ENCODE results near the gene NLGN3.

NLGN3 gene

DNA sequence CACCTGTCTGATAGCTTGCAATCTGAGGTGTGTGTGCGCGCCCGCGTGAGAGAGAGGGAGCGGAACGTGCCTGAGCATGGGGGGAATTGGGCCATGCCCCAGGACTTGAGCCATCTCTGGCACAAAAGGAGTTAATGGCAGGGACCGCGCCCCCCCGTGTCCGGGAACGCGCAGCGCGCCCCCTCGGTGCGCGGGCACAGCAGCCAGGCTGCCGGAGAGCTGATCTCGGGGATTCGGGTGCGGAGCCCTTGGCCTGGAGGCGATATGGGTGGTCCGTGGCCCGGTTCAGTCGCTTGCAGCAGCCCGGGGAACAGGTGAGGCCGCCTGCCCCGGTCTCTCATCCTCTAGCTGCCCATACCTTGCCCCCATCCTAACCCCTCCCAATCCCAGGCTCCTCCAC, at the start of gene NLGN3:
Gene NLGN3 (plus strand): TSS at position 191 of the 400 bp plus-strand sequence. CDS start 2,909 bp downstream, outside the sequence.
- peak; percentile 61 for DNase-seq (ENCODE audit: low spot score)

DNA sequence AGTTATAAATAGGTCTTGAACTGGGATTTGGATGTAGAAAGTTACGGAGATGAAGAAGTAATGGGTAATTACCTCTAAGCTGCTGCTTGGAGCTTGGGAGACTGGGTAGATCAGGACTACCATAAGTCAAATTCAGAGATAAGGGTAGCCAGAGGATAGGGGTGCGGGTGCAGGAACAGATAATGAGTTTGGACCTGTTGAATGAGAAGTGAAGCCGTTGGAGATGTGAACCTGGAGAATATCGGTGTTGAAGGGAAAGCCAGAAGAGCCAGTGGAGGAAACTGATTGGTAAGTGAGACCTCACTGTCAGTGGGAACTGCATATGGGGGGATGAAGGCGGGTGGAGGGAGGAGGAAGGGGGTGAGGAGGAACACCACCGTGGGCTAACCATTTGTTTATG, 49.6 kb upstream of the NLGN3 start:
- no peak for DNase-seq (ENCODE audit: low spot score)

DNA sequence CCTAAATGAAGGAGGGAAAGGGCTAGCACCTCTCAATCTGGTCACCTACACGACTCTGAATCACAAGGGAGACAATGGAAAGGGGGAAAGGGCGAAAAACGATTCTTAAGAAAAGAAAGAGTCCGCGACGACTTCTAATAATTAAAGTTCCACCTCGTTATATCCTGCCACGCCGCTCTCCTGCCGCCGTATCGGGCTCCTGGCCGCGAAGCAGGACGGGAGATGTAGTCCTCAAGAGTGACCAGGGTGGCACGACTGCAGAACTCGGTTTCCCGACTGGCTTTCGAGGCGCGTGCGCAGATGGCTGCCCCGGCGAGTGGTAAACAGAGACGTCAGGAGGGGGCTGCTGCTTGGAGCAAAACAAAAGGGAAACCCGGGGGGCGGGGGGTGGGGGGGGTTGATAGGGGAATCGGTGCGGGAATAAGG, 49.1 kb upstream of the NLGN3 start, which contains the start of gene FOXO4:
Gene FOXO4 (plus strand): TSS at position 297 of the 426 bp plus-strand sequence. CDS start 678 bp downstream, outside the sequence.
- DNase-seq (ENCODE audit: low spot score) = peak; percentile 89

DNA sequence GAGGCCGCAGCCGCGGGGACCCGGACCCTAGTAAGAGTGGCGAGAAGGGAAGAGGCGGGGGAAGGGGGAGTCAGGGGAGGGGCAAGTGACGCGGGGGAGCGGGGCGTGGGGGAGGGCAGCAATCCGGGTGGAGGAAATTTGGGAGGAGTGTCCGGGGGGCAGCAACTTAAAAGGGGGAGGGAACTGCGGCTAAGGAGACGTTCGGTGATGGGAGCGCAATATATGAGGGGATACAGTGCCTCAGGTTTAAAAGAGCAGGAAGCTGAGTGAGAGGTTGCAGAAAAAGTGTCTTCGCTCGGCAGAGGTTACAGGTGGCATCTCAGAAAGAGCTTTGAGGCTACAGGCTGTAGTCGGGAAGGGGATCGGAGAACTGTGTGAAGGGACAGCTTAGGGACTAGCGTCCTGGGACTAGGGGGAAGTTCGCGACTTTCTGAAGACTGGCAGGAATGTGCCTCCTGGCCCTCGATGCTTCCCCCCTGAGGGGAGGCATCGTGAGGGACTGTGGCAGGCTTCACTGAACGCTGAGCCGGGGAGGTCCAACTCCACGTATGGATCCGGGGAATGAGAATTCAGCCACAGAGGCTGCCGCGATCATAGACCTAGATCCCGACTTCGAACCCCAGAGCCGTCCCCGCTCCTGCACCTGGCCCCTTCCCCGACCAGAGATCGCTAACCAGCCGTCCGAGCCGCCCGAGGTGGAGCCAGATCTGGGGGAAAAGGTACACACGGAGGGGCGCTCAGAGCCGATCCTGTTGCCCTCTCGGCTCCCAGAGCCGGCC, 48.5 kb upstream of the NLGN3 start:
- peak; percentile 51 for DNase-seq (ENCODE audit: low spot score)

DNA sequence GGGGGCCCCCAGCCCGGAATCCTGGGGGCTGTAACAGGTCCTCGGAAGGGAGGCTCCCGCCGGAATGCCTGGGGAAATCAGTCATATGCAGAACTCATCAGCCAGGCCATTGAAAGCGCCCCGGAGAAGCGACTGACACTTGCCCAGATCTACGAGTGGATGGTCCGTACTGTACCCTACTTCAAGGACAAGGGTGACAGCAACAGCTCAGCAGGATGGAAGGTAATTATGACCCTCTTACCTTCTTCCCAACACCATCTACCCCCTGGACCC, 47.9 kb upstream of the NLGN3 start:
- DNase-seq (ENCODE audit: low spot score) = no peak

DNA sequence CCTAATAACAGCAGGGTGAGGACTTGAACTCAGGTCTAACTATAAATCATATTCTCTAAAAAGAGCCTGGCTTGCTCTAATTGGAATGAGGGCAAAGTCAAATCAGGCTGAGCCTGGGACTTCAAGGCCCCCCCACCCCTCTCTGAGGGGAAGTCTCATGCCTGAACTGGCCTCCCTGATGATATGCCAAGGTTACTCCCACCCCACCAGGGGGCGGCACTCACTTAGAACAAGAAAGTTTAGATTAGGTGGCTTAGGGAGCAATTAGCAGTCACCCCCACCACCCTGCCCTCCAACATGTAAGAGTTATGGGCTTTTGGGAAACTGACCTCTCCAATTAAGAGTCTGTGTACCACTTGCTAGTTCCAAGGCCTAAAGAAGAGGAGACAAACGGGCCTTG, 46.3 kb upstream of the NLGN3 start:
- no peak for DNase-seq (ENCODE audit: low spot score)

DNA sequence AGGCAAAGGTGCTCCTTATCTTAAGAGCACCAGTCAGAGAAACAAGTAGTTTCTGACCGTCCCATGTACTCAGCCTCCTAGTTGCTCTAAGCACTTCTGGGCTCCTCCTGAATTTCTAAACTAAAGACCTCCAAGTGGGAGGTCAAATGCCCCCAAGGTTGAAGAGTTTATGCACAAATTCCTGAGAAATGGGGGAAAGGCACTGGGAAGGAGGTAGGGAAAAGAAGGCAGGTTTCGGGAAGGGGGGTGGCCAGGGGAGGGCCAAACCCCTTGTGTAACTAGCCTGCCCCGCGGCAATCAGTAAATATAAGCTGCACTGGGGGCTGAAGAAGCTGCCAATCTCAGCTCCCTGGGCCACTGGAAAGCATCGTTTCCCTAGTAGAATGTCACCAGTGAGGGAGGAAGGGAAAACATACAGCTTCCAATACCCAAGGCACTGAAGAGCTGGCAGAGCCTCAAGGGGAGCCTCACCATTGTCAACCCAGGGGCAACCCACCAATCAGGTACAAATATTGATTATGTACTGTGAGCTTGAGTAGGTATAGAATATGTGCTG, 45.6 kb upstream of the NLGN3 start:
- DNase-seq (ENCODE audit: low spot score) = no peak

DNA sequence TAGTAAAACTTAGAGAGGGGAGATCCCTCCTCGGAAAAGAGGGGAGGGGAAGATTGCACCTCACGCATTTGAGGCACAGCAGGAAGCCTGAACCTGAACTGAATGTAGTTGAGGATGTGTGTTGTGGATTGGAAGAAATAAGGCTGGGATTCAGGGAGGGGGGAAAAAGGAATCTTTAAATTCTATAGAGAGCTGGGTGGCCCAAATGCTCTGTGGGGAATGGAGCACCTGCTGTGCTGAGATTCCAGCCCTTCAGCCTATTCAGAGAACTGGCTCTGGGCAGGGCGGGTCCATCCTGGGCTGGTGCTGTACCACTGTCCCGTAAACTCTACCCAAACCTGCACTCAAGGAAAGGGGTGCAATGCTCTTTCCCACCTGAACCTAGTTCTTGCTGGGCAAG, 44.9 kb upstream of the NLGN3 start:
- DNase-seq (ENCODE audit: low spot score) = no peak

DNA sequence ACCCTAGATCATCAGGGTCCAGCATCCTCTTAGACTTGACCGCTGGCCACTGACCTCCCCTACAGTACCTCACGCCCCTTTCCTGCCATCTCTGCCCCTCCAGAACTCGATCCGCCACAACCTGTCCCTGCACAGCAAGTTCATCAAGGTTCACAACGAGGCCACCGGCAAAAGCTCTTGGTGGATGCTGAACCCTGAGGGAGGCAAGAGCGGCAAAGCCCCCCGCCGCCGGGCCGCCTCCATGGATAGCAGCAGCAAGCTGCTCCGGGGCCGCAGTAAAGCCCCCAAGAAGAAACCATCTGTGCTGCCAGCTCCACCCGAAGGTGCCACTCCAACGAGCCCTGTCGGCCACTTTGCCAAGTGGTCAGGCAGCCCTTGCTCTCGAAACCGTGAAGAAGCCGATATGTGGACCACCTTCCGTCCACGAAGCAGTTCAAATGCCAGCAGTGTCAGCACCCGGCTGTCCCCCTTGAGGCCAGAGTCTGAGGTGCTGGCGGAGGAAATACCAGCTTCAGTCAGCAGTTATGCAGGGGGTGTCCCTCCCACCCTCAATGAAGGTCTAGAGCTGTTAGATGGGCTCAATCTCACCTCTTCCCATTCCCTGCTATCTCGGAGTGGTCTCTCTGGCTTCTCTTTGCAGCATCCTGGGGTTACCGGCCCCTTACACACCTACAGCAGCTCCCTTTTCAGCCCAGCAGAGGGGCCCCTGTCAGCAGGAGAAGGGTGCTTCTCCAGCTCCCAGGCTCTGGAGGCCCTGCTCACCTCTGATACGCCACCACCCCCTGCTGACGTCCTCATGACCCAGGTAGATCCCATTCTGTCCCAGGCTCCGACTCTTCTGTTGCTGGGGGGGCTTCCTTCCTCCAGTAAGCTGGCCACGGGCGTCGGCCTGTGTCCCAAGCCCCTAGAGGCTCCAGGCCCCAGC, 43.8 kb upstream of the NLGN3 start:
- no peak for DNase-seq (ENCODE audit: low spot score)

DNA sequence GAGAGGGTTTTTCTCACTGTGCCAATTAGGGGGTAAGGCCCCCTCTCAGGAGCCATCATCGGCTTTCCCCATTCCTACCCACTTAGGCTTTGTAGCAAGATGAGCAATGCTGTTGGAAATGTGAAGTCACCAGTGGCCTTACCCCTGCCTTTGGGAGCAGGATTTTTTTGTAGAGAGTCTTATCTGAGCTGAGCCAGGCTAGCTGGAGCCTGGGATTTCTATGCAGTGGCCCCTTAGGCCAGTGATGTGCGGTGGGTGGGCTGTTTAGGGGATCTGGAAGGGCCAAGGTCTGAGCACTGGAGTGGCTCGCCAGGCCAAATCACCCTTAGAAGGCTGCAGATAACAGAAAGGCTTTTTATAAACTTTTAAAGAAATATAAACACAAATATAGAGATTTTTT, 42.3 kb upstream of the NLGN3 start:
- no peak for DNase-seq (ENCODE audit: low spot score)

DNA sequence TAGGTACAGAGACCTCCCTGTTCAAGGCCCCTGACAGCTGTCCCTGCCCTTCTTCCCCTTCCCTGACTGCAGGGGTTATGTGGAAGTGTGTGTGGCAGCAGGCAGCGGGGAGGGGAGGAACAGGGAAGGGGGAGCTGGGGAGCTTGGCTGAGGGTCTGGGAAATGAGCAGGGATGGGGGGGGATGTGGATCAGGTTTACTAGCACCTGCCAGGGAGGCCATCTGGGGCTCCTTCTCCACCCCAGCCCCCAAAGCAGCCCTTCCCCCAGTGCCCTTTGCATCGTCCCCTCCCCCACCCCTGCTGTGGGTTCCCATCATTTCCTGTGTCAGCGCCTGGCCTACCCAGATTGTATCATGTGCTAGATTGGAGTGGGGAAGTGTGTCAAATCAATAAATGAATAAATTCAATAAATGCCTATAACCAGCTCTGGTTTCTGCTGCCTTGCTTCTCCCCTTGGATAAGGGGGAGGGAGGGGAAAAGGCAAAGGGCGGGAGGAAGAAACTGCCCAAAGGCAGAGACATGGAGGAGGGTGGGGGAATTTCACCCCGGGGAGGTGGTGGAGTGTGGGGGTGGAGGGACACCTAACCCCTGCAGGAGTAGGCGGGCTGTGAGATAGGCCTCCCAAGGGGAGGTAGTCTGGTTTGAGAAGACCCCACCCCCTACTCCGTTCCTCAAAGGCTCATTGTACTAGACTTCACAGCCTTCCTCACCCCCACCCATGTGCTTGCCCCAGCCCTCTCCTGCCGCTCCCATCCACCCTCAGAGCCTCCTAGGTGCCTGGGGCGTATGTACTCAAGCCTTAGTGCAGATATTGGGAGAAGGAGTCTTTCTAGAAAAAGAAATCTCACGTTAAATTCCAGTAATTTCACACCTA, 41.3 kb upstream of the NLGN3 start:
- DNase-seq (ENCODE audit: low spot score) = peak; percentile 55

DNA sequence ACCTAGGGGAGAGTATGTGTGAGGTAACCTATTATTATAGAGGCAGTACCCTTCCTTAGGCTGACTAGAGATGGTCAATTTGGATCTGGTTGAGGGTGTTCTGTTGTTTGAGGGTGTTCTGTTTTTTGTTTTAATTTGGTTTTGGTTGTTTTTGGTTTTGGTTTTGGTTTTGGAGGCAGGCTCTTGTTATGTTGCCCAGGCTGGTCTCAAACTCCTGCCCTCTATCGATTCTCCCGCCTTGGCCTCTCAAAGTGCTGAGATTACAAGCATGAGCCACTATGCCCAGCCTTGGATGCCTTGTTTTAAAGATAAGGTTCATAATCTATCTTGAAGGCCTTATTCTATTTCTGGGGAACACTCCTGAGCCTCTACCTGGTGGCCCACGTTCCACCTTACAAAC, 39.0 kb upstream of the NLGN3 start:
- no peak for DNase-seq (ENCODE audit: low spot score)

DNA sequence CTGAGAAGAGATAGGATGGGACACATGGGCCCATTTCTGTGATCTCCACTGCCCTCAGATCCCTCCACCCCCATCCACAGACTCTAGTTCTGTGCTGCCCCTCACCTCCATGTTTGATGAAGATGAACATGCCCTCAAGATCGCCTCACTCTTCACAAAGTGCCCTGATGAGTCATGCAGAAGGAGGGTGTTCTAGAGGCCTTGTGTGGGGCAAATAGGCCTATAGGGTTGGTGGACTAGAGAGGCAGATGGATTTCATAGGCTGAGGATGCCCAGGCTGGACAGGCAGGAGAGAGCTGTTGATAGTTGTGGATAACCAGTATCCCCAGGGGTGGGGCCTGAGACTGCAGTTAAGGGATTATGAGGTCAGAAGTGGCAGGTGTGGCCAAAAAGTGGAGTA, 38.2 kb upstream of the NLGN3 start, which contains the start of gene CXorf65:
Gene CXorf65 (minus strand): TSS at position 314 of the 400 bp plus-strand sequence. CDS start 184 bp downstream, at position 130.
- DNase-seq (ENCODE audit: low spot score) = no peak

DNA sequence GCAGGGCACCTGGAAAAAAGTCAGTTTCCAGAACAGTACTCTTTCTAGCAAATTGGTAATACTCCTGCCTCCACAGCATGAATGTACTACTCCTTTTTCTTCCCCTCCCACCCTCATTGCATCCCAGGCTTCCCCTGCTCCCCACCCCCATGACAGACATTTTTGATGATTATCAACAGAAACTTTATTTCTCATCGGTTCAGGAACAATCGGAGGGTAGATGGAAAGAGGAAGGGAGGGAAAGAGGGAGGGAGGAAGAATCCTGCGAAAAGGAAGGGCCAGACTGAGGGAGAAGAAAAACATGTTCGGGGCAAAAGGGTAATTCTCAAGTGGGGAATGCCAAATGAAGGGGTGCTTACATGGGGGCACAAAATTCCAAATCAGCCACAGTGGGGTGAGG, 37.4 kb upstream of the NLGN3 start:
- no peak for DNase-seq (ENCODE audit: low spot score)

DNA sequence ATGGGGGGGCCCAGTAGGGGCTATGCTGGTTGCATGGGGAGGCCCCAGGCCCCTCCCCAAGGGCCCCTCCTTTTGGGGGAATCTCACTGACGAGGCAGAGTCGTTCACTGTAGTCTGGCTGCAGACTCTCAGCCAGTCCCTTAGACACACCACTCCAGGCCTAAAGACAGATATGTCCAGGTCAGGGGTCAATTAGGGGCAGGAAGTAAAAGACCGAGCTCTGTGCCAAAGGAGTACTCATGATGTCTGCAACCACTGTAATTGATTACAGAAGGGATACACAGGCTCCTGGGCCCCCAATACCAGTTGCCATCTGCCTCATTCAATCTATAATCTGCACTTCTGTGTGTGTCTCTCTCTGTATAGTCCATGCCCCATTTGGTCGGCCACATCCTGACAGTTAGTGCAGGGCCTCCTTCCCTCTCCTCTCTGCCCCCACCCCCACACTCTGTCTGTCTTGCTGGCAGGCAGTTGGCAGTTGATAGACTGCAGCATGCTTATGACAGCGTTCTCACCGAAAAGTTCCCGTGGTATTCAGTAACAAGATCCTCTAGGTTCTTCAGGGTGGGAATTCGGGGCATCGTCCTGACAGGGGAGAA, 36.8 kb upstream of the NLGN3 start:
- no peak for DNase-seq (ENCODE audit: low spot score)

DNA sequence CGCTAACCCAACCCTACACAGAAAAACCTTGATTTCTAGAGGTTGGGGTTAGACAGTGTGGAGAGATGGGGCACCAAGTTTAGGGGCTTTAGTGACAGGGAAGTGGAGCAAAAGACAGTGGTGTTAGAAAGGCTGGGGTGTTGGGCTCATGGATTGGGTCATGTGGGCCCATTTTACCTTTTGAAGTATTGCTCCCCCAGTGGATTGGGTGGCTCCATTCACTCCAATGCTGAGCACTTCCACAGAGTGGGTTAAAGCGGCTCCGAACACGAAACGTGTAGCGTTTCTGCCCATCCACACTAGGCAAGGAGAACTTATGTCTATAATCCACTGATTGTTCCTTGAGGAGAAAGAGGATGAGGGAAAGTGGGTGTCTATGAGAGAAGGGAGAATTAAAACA, 35.6 kb upstream of the NLGN3 start:
- no peak for DNase-seq (ENCODE audit: low spot score)

DNA sequence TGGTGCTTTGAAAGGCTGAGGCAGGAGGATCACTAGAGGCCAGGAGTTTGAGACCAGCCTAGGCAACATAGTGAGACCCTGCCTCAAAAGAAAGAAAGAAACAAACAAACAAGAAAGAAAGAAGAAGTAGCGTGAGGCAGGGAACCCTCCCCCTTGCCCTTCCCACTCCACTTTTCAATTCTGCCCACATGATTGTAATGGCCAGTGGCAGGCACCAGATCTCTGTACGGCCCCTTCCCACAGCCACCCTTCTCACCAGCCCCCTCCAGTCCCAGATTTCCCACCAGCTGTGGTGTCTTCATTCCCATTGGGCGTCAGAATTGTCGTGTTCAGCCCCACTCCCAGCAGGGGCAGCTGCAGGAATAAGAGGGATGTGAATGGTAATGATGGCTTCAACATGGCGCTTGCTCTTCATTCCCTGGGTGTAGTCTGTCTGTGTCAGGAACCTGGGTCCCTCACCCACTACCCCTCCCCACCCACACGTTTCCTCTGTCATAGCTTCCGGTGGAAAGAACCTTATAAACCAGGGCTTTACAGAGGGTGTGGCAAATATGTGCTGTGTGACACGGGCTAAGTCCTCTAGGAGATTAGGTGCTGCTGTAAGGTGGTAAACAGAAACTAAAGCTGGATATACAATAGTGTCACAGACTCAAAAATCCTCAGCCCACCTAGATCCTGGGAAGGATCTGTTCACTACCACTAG, 33.3 kb upstream of the NLGN3 start, which contains the start of gene IL2RG:
Gene IL2RG (minus strand): TSS at position 437 of the 703 bp plus-strand sequence. CDS start 38 bp downstream, at position 399.
- no peak for DNase-seq (ENCODE audit: low spot score)

DNA sequence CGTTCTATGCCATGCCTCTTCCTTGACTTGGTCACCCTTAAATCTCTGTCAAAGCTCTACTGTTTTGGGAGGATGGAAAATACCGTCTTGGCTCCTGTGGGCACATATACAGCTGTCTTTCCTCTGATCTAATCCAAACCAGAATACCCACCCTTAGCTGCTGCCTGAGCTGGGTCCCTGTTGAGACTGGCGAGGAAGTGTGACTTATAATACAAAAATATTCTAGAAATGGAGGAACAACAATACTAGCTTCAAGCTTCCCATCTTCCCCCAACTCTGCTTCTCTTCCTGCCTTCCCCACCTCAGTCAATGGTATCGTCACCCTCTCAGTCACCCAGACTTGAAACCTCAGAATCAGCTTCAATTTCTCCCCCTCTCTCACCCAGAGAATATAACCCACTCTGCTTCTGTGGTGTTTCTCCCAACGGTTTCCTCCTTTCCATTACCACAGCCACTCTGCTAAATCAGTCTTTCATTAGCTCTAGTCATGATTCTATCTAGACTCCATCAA, 32.7 kb upstream of the NLGN3 start:
- DNase-seq (ENCODE audit: low spot score) = no peak

DNA sequence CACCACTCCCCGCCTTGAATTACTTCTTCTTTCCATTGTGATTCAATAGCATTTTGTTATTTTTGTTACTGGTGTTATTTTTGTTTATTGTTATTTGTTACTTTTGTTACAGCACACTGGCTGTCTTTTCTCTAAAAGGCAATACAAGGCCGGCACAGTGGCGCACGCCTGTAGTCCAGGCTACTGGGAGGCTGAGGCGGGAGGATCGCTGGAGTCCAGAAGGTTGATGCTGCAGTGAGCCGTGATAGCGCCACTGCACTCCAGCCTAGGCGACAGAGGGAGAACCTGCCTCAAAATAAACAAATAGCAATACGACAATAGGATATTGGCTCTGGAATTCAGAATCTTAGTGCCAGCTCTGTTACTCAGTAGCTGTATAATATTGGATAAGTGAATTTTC, 27.3 kb upstream of the NLGN3 start:
- no peak for DNase-seq (ENCODE audit: low spot score)
